Measurements from ENCODE around the gene RRAS2.

RRAS2 gene

GRCh38 chr11:14340721-14341120 lies 18.3 kb downstream of the RRAS2 start:
- H3K9me3 ChIP-seq (ENCODE audit: insufficient read depth, low read depth, low read length): no peaks in the 10 kb centered on the region
- H3K18ac ChIP-seq (ENCODE audit: low read length): no peak overlapping the region
- H3K27ac ChIP-seq (ENCODE audit: low read depth, low read length): no peak overlapping the region
- no peaks in the 10 kb centered on the region for H3K27me3 ChIP-seq (ENCODE audit: insufficient read depth, low read length)
- no peaks in the 10 kb centered on the region for H3K36me3 ChIP-seq (ENCODE audit: control insufficient read depth in 1 of 2, insufficient read depth in 2 of 2, low read length in 2 of 2)
- no CpG with 5 or more reads among the region's 2 CpGs for WGBS (ENCODE audit: extremely low coverage, insufficient coverage, insufficient read length)
- no peak overlapping the region for H3K23ac ChIP-seq (ENCODE audit: low read length)
- H3K4me3 ChIP-seq (ENCODE audit: low read depth, low read length): no peak overlapping the region
- no peak overlapping the region for H2BK12ac ChIP-seq (ENCODE audit: low read length)
- no peak overlapping the region for H3K9ac ChIP-seq (ENCODE audit: low read length)
- no peaks in the 10 kb centered on the region for H3K79me1 ChIP-seq (ENCODE audit: low read length)
- H3K14ac ChIP-seq (ENCODE audit: low read length): no peak overlapping the region
- DNase-seq: no peak
- no peak overlapping the region for H4K8ac ChIP-seq (ENCODE audit: low read depth, low read length)
- H3K4me2 ChIP-seq (ENCODE audit: low read length): no peak overlapping the region
- H2BK120ac ChIP-seq (ENCODE audit: insufficient read depth, low read length, poor library complexity): no peak overlapping the region
- no peak overlapping the region for H2AK5ac ChIP-seq (ENCODE audit: low read length)
- H3K4ac ChIP-seq (ENCODE audit: low read depth, low read length): no peak overlapping the region
- H4K91ac ChIP-seq (ENCODE audit: low read depth, low read length): no peak overlapping the region
- H4K12ac ChIP-seq (ENCODE audit: low read depth, low read length): no peak overlapping the region
- H3K79me2 ChIP-seq (ENCODE audit: control insufficient read depth, insufficient read depth, low read length, poor library complexity): peaks cover 6% of the 10 kb centered on the region
- peaks cover 3% of the 10 kb centered on the region in 2 experiments for H3K4me1 ChIP-seq (ENCODE audit: control insufficient read depth in 1 of 2, insufficient read depth in 2 of 2, low read length in 2 of 2)
- H2BK5ac ChIP-seq (ENCODE audit: low read depth, low read length, poor library complexity): no peak overlapping the region
- no peak overlapping the region for H2AFZ ChIP-seq (ENCODE audit: insufficient read depth, low read length, poor library complexity)

DNA sequence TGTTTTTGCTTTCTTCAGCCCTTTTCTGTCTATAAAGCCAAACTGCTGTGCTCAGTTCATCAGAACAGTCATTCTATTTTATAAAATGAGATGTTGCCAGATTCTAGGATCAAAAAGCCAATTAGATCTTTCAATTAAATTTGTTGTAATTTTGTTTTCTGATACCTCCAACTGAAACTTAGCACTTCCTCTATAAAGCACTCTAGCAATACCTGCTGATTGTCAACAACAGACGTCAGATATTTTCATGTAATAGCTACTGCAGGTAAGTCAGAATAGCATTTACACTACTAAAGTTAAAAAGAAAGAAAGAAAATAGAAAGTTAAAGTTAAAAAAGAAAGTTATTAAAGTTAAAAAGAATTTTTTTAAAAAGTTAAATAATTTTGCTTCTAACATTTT lies 19.6 kb downstream of the RRAS2 start:
- H3K4me1 ChIP-seq (ENCODE audit: control insufficient read depth in 1 of 2, insufficient read depth in 2 of 2, low read length in 2 of 2): peaks cover 3% of the 10 kb centered on the region in 2 experiments

GRCh38 chr11:14336507-14337503 lies 22.2 kb downstream of the RRAS2 start:
- WGBS (ENCODE audit: extremely low coverage, insufficient coverage, insufficient read length): no CpG with 5 or more reads among the region's 2 CpGs
- H3K23ac ChIP-seq (ENCODE audit: low read length): no peak overlapping the region
- H2AK5ac ChIP-seq (ENCODE audit: low read length): no peak overlapping the region

More for the DNA sequence above, 19.6 kb downstream of the RRAS2 start:
- H3K4me2 ChIP-seq (ENCODE audit: low read length): no peak overlapping the region
- no peak for DNase-seq
- no peak overlapping the region for H2BK5ac ChIP-seq (ENCODE audit: low read depth, low read length, poor library complexity)
- no peak overlapping the region for H3K4me3 ChIP-seq (ENCODE audit: low read depth, low read length)
- no peaks in the 10 kb centered on the region for H3K9me3 ChIP-seq (ENCODE audit: insufficient read depth, low read depth, low read length)
- H3K9ac ChIP-seq (ENCODE audit: low read length): no peak overlapping the region
- H2BK12ac ChIP-seq (ENCODE audit: low read length): no peak overlapping the region
- no peak overlapping the region for H2AK5ac ChIP-seq (ENCODE audit: low read length)
- peaks cover 8% of the 10 kb centered on the region for H3K79me2 ChIP-seq (ENCODE audit: control insufficient read depth, insufficient read depth, low read length, poor library complexity)
- H3K27me3 ChIP-seq (ENCODE audit: insufficient read depth, low read length): no peaks in the 10 kb centered on the region
- H3K79me1 ChIP-seq (ENCODE audit: low read length): no peaks in the 10 kb centered on the region
- H3K27ac ChIP-seq (ENCODE audit: low read depth, low read length): no peak overlapping the region
- no peak overlapping the region for H4K8ac ChIP-seq (ENCODE audit: low read depth, low read length)
- no peak overlapping the region for H3K23ac ChIP-seq (ENCODE audit: low read length)
- H3K36me3 ChIP-seq (ENCODE audit: control insufficient read depth in 1 of 2, insufficient read depth in 2 of 2, low read length in 2 of 2): no peaks in the 10 kb centered on the region
- H3K14ac ChIP-seq (ENCODE audit: low read length): no peak overlapping the region
- H3K4ac ChIP-seq (ENCODE audit: low read depth, low read length): no peak overlapping the region
- H4K12ac ChIP-seq (ENCODE audit: low read depth, low read length): no peak overlapping the region
- no CpG with 5 or more reads among the region's 1 CpG for WGBS (ENCODE audit: extremely low coverage, insufficient coverage, insufficient read length)
- no peak overlapping the region for H3K18ac ChIP-seq (ENCODE audit: low read length)
- no peak overlapping the region for H2BK120ac ChIP-seq (ENCODE audit: insufficient read depth, low read length, poor library complexity)
- H4K91ac ChIP-seq (ENCODE audit: low read depth, low read length): no peak overlapping the region
- H2AFZ ChIP-seq (ENCODE audit: insufficient read depth, low read length, poor library complexity): no peak overlapping the region

DNA sequence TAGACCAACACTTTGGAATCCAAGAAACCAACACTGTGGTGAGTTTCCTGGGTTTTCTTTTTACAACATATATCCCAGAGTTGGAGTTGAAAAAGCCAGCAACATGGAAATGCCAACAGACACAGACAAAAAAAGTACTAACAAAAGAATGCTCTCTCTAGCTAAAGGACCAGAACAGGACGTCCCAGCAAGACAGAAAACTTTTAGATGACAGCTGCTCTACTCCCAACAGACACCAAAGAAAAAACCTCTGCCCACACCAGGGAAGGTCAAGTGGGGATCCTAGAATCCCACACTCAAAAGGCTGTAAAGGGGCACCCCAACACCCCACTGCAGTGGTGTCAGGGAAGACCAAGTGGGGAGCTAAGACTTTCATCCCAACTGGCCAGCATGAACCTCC lies 23.3 kb downstream of the RRAS2 start:
- no peak overlapping the region for H3K9ac ChIP-seq (ENCODE audit: low read length)
- no peaks in the 10 kb centered on the region for H3K79me1 ChIP-seq (ENCODE audit: low read length)
- no peak overlapping the region for H4K12ac ChIP-seq (ENCODE audit: low read depth, low read length)
- no peak overlapping the region for H2AK5ac ChIP-seq (ENCODE audit: low read length)
- no peak overlapping the region for H3K23ac ChIP-seq (ENCODE audit: low read length)
- peaks cover 3% of the 10 kb centered on the region in 2 experiments for H3K4me1 ChIP-seq (ENCODE audit: control insufficient read depth in 1 of 2, insufficient read depth in 2 of 2, low read length in 2 of 2)
- no peak overlapping the region for H2BK12ac ChIP-seq (ENCODE audit: low read length)
- no peaks in the 10 kb centered on the region for H3K36me3 ChIP-seq (ENCODE audit: control insufficient read depth in 1 of 2, insufficient read depth in 2 of 2, low read length in 2 of 2)
- H4K8ac ChIP-seq (ENCODE audit: low read depth, low read length): no peak overlapping the region
- no peak for DNase-seq
- H4K91ac ChIP-seq (ENCODE audit: low read depth, low read length): no peak overlapping the region
- H3K14ac ChIP-seq (ENCODE audit: low read length): no peak overlapping the region
- no peak overlapping the region for H3K27ac ChIP-seq (ENCODE audit: low read depth, low read length)
- no peak overlapping the region for H2AFZ ChIP-seq (ENCODE audit: insufficient read depth, low read length, poor library complexity)
- no peak overlapping the region for H2BK5ac ChIP-seq (ENCODE audit: low read depth, low read length, poor library complexity)
- peak overlapping the region; percentile 35 for H3K18ac ChIP-seq (ENCODE audit: low read length)
- H3K9me3 ChIP-seq (ENCODE audit: insufficient read depth, low read depth, low read length): no peaks in the 10 kb centered on the region
- no peak overlapping the region for H3K4me2 ChIP-seq (ENCODE audit: low read length)
- no peaks in the 10 kb centered on the region for H3K27me3 ChIP-seq (ENCODE audit: insufficient read depth, low read length)
- peaks cover 8% of the 10 kb centered on the region for H3K79me2 ChIP-seq (ENCODE audit: control insufficient read depth, insufficient read depth, low read length, poor library complexity)
- WGBS (ENCODE audit: extremely low coverage, insufficient coverage, insufficient read length): no CpG with 5 or more reads among the region's 1 CpG
- no peak overlapping the region for H2BK120ac ChIP-seq (ENCODE audit: insufficient read depth, low read length, poor library complexity)
- peak overlapping the region; percentile 94 for H3K4ac ChIP-seq (ENCODE audit: low read depth, low read length)
- H3K4me3 ChIP-seq (ENCODE audit: low read depth, low read length): no peak overlapping the region

More at GRCh38 chr11:14336507-14337503, 22.2 kb downstream of the RRAS2 start:
- Histone ChIP-seq H3K18ac (ENCODE audit: low read length) (no peak overlapping the region), H2AFZ (ENCODE audit: insufficient read depth, low read length, poor library complexity) (no peak overlapping the region), H3K4me1 (ENCODE audit: control insufficient read depth in 1 of 2, insufficient read depth in 2 of 2, low read length in 2 of 2) (peaks cover 3% of the 10 kb centered on the region in 2 experiments), H3K4ac (ENCODE audit: low read depth, low read length) (no peak overlapping the region), H3K79me1 (ENCODE audit: low read length) (no peaks in the 10 kb centered on the region), H3K79me2 (ENCODE audit: control insufficient read depth, insufficient read depth, low read length, poor library complexity) (peaks cover 8% of the 10 kb centered on the region), H3K4me2 (ENCODE audit: low read length) (no peak overlapping the region), H3K9ac (ENCODE audit: low read length) (no peak overlapping the region), H3K27me3 (ENCODE audit: insufficient read depth, low read length) (no peaks in the 10 kb centered on the region), H2BK12ac (ENCODE audit: low read length) (no peak overlapping the region), H4K8ac (ENCODE audit: low read depth, low read length) (no peak overlapping the region), H3K4me3 (ENCODE audit: low read depth, low read length) (no peak overlapping the region), H4K91ac (ENCODE audit: low read depth, low read length) (no peak overlapping the region), H3K14ac (ENCODE audit: low read length) (no peak overlapping the region), H2BK120ac (ENCODE audit: insufficient read depth, low read length, poor library complexity) (no peak overlapping the region), H4K12ac (ENCODE audit: low read depth, low read length) (no peak overlapping the region), H2BK5ac (ENCODE audit: low read depth, low read length, poor library complexity) (no peak overlapping the region), H3K36me3 (ENCODE audit: control insufficient read depth in 1 of 2, insufficient read depth in 2 of 2, low read length in 2 of 2) (no peaks in the 10 kb centered on the region), H3K9me3 (ENCODE audit: insufficient read depth, low read depth, low read length) (no peaks in the 10 kb centered on the region), H3K27ac (ENCODE audit: low read depth, low read length) (no peak overlapping the region)
- DNase-seq: peak; percentile 35 to 69

All from trophoblast cell (in vitro differentiated cells and primary cell).